Duodenal mucosa (tissue), 2 donors: ENCODE results near the gene TIMM13.
A peak's percentile ranks its signal among the peaks of the same experiment; 100 is the strongest.

Experiments used
- H3K27ac ChIP-seq: one replicate; pipeline ENCODE4 v1.7.0; 2013; ENCODE audit warnings: low read depth, low read length
- H3K27me3 ChIP-seq, 2 donors: one replicate each; pipeline ENCODE4 v1.7.0; 2013; ENCODE audit warnings: low read length in 2 of 2, control low read depth in 1 of 2; ENCODE audit not compliant: insufficient read depth in 2 of 2, control insufficient read depth in 1 of 2
- H3K36me3 ChIP-seq, 2 donors: one replicate each; pipeline ENCODE4 v1.7.0; 2013; ENCODE audit warnings: low read length in 2 of 2, control low read depth in 1 of 2; ENCODE audit not compliant: insufficient read depth in 2 of 2, control insufficient read depth in 1 of 2
- H3K4me1 ChIP-seq, 2 donors: one replicate each; pipeline ENCODE4 v1.7.0; 2013; ENCODE audit warnings: low read length in 2 of 2, control low read depth in 1 of 2; ENCODE audit not compliant: insufficient read depth in 2 of 2, control insufficient read depth in 1 of 2
- H3K4me3 ChIP-seq, 2 donors: one replicate each; pipeline ENCODE4 v1.7.0; 2013; ENCODE audit warnings: low read length in 2 of 2, low read depth in 1 of 2
- H3K9ac ChIP-seq, 2 donors: one replicate each; pipeline ENCODE4 v1.7.0; 2013; ENCODE audit warnings: low read length in 2 of 2, low read depth in 1 of 2
- H3K9me3 ChIP-seq, 2 donors: one replicate each; pipeline ENCODE4 v1.7.0; 2013; ENCODE audit warnings: low read length in 2 of 2, control low read depth in 1 of 2; ENCODE audit not compliant: control insufficient read depth in 1 of 2

TIMM13 gene

GRCh38 chr19:2454962-2455850, 27.8 kb upstream of the TIMM13 start:
- Histone ChIP-seq H3K4me3 (peak overlapping the region; percentile 65 to 78), H3K27ac (no peak overlapping the region), H3K27me3 (no peaks in the 10 kb centered on the region), H3K36me3 (peaks cover 0 to 3% of the 10 kb centered on the region in 2 donors), H3K9me3 (no peaks in the 10 kb centered on the region), H3K4me1 (peaks cover 4 to 13% of the 10 kb centered on the region in 2 donors), H3K9ac (peak overlapping the region; percentile 64 to 72)

GRCh38 chr19:2454199-2454961, 27.0 kb upstream of the TIMM13 start:
- H3K36me3 ChIP-seq: peaks cover 0 to 3% of the 10 kb centered on the region in 2 donors
- no peak overlapping the region for H3K9ac ChIP-seq
- H3K9me3 ChIP-seq: no peaks in the 10 kb centered on the region
- no peaks in the 10 kb centered on the region for H3K27me3 ChIP-seq
- no peak overlapping the region for H3K27ac ChIP-seq
- H3K4me1 ChIP-seq: peaks cover 4 to 13% of the 10 kb centered on the region in 2 donors
- H3K4me3 ChIP-seq: no peak overlapping the region

GRCh38 chr19:2453431-2454025, 26.1 kb upstream of the TIMM13 start:
- peaks cover 4 to 13% of the 10 kb centered on the region in 2 donors for H3K4me1 ChIP-seq
- H3K9me3 ChIP-seq: no peaks in the 10 kb centered on the region
- H3K9ac ChIP-seq: no peak overlapping the region
- no peak overlapping the region for H3K4me3 ChIP-seq
- peaks cover 0 to 3% of the 10 kb centered on the region in 2 donors for H3K36me3 ChIP-seq
- H3K27ac ChIP-seq: no peak overlapping the region
- H3K27me3 ChIP-seq: no peaks in the 10 kb centered on the region

- Histone ChIP-seq H3K4me1 (peaks cover 4 to 9% of the 10 kb centered on the region in 2 donors), H3K9ac (no peak overlapping the region), H3K9me3 (no peaks in the 10 kb centered on the region), H3K27me3 (no peaks in the 10 kb centered on the region), H3K27ac (no peak overlapping the region), H3K36me3 (peaks cover 0 to 3% of the 10 kb centered on the region in 2 donors), H3K4me3 (no peak overlapping the region)
Observed at GRCh38 chr19:2451741-2452140, 24.4 kb upstream of the TIMM13 start.

- Histone ChIP-seq H3K36me3 (peaks cover 0 to 3% of the 10 kb centered on the region in 2 donors), H3K9me3 (no peaks in the 10 kb centered on the region), H3K9ac (no peak overlapping the region), H3K4me3 (no peak overlapping the region), H3K4me1 (peaks cover 4 to 9% of the 10 kb centered on the region in 2 donors), H3K27me3 (no peaks in the 10 kb centered on the region), H3K27ac (no peak overlapping the region)
Observed at GRCh38 chr19:2451138-2451537, 23.8 kb upstream of the TIMM13 start.

GRCh38 chr19:2449019-2449418, 21.6 kb upstream of the TIMM13 start:
- Histone ChIP-seq H3K4me1 (no peaks in the 10 kb centered on the region), H3K9ac (no peak overlapping the region), H3K27me3 (no peaks in the 10 kb centered on the region), H3K9me3 (no peaks in the 10 kb centered on the region), H3K36me3 (peaks cover 0 to 11% of the 10 kb centered on the region in 2 donors), H3K4me3 (no peak overlapping the region), H3K27ac (no peak overlapping the region)

- Histone ChIP-seq H3K4me1 (no peaks in the 10 kb centered on the region), H3K27me3 (no peaks in the 10 kb centered on the region), H3K36me3 (peaks cover 0 to 30% of the 10 kb centered on the region in 2 donors), H3K9me3 (no peaks in the 10 kb centered on the region), H3K9ac (no peak overlapping the region), H3K27ac (no peak overlapping the region), H3K4me3 (no peak overlapping the region)
Observed at GRCh38 chr19:2446381-2446780, 19.0 kb upstream of the TIMM13 start.

GRCh38 chr19:2444251-2445002, 17.0 kb upstream of the TIMM13 start:
- H3K9ac ChIP-seq: no peak overlapping the region
- H3K4me3 ChIP-seq: no peak overlapping the region
- H3K4me1 ChIP-seq: no peaks in the 10 kb centered on the region
- peaks cover 0 to 36% of the 10 kb centered on the region in 2 donors for H3K36me3 ChIP-seq
- no peaks in the 10 kb centered on the region for H3K9me3 ChIP-seq
- no peaks in the 10 kb centered on the region for H3K27me3 ChIP-seq
- H3K27ac ChIP-seq: no peak overlapping the region

GRCh38 chr19:2443785-2444182, 16.4 kb upstream of the TIMM13 start:
- H3K27me3 ChIP-seq: no peaks in the 10 kb centered on the region

More at GRCh38 chr19:2443785-2444182, 16.4 kb upstream of the TIMM13 start:
- Histone ChIP-seq H3K9ac (no peak overlapping the region), H3K9me3 (no peaks in the 10 kb centered on the region), H3K36me3 (peaks cover 0 to 36% of the 10 kb centered on the region in 2 donors), H3K4me3 (no peak overlapping the region), H3K27ac (no peak overlapping the region), H3K4me1 (no peaks in the 10 kb centered on the region)
